HG03575 (cell line): Measurements from ENCODE around the gene ACTR10.

Source experiments
- ATAC-seq: cut with Tn5 transposase; IDR thresholded peaks from one replicate; pipeline ENCODE4 v1.9.1; 2021; ENCODE audit not compliant: unreplicated experiment, insufficient number of reproducible peaks, low FRiP score; ENCODE audit errors: extremely low read depth

Gene ACTR10

GRCh38 chr14:58275527-58276190 lies 75.7 kb downstream of the ACTR10 start:
- ATAC-seq, result no peak

DNA sequence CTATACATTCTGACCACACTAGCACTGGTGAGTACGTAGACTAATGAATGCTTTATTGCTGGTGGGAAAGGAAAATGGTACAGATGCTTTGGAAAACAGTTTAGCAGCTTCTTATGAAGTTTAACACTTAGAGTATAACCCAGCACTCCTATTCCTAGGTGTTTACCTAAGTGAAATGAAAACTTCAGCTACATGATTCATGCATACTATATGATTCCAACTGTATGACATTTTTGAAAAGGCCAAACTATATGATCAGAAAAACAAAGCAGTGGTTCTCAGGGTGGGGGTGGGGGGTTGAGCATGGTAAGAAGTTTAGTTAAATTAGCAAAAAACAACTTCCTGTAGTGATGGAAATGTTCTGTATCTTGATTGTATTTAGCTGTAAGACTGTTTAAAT lies 76.3 kb downstream of the ACTR10 start:
- ATAC-seq, result no peak

DNA sequence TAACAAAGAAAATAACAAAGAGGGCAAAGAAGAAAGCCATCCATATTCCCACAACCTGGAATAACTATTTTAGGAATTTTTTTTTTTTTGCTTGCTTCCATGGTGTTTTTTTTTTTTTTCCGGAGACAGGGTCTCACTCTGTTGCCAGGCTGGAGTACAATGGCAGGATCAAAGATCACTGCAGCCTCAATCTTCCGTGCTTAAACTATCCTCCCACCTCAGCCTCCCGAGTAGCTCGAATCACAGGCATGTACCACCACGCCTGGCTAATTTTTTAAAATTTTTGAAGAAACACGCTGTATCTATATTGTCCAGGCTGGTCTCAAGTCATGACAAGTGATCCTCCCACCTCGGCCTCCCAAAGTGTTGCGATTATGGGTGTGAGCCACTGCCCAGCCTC lies 78.2 kb downstream of the ACTR10 start:
- ATAC-seq, result no peak

GRCh38 chr14:58280954-58281787 lies 81.2 kb downstream of the ACTR10 start:
- ATAC-seq, result no peak

DNA sequence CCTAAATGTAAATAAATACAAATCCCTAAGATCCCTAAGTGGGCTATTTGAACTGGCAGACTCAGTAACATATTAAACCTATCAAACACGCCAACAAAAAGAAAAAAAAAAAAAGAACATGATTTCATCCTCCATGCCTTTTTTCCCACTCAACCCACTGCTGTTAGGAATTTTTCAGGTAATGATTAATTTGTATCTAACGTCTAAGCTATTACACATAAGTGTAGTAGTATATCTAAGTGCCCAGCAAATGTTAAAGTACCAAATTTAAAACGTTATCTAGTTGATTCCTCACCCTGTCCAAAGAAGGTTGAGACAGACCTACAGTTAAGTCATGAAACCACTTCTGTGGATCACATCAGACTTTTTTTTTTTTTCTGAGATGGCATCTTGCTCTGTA lies 82.0 kb downstream of the ACTR10 start:
- no peak for ATAC-seq

- no peak for ATAC-seq
Measured at GRCh38 chr14:58282925-58283593, 83.1 kb downstream of the ACTR10 start.

DNA sequence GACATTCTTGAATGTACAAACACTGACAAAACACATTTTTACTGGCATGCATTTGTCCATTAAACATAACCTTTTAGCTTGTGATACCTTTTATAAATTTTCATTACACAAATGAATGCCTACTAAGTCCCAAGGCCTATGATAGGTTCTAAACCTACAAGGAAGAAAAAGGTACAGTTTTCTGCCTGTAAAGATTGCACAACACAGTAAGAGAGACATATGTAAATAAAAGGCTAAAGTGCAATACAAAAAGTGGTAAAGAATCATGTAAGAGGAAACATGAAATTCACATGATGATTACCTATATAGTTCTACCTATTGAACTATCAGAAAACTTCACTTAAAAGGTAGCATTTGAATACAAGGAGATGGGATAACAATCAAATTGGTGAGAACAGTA lies 83.8 kb downstream of the ACTR10 start:
- no peak for ATAC-seq

DNA sequence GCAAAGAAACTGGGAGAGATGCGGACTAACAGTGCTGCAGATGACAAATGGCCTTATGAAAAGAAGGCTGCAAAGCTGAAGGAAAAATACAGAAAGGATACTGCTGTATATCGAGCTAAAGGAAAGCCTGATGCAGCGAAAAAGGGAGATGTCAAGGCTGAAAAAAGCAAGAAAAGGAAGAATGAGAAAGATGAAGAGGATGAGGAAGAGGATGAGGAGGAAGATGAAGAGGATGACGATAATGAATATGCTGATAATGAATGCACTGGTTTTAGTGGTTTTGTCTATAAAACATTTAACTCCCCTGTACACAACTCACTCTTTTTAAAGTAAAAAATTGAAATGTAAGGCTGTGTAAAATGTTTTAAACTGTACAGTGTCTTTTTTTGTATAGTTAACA lies 85.2 kb downstream of the ACTR10 start:
- no peak for ATAC-seq
